Spinal cord (tissue), 10 donors: ENCODE measurements around the gene PCSK2. TPM values are rescaled to one million over a fixed set of nuclear protein-coding genes. Genes with fewer than 3 reads are reported as not detected.

Experiments used
- DNase-seq, 6 donors: peaks; one replicate each; pipeline versions ENCODE4 v3.0.0 to v3.0.0-alpha.2; 2013 to 2015; ENCODE audit warnings: low spot score in 6 of 6, low read depth in 4 of 6
- H3K27ac ChIP-seq: one replicate; pipeline ENCODE4 v1.5.1; 2013; ENCODE audit warnings: low read depth, low read length, control low read depth
- H3K27me3 ChIP-seq: one replicate; pipeline ENCODE4 v1.6.1; 2013; ENCODE audit warnings: low read length; ENCODE audit not compliant: control insufficient read depth, insufficient read depth
- H3K36me3 ChIP-seq: one replicate; pipeline ENCODE4 v1.6.1; 2013; ENCODE audit warnings: low read length; ENCODE audit not compliant: control insufficient read depth, insufficient read depth
- H3K4me1 ChIP-seq: one replicate; pipeline ENCODE4 v1.6.1; 2013; ENCODE audit warnings: low read length; ENCODE audit not compliant: control insufficient read depth, insufficient read depth
- H3K4me3 ChIP-seq: one replicate; pipeline ENCODE4 v1.5.1; 2013; ENCODE audit warnings: low read depth, low read length, control low read depth
- H3K9me3 ChIP-seq: one replicate; pipeline ENCODE4 v1.6.1; 2013; ENCODE audit warnings: low read length; ENCODE audit not compliant: control insufficient read depth, insufficient read depth
- WGBS: methylation state at CpG from one replicate; pipeline ENCODE4 v1.1.5; 2013; ENCODE audit warnings: missing lambda C conversion rate; ENCODE audit not compliant: insufficient coverage; 5-methylcytosine and 5-hydroxymethylcytosine counted together
- polyA plus RNA-seq, 2 donors: library from polyadenylated mRNA; unstranded; fragments of 120-200 nt; gene quantifications; one replicate each; pipeline ENCODE4 v1.2.1, GENCODE V29; 2013; ENCODE audit not compliant: insufficient read length in 2 of 2
- total RNA-seq, 2 donors: library from RNA; depleted of rRNA in 1 of 2; stranded (reverse); fragments of 120-200 nt in 1 of 2; fragments of >200 nt in 1 of 2; gene quantifications; one replicate each; pipeline versions ENCODE4 v1.2.3 to v1.2.4, GENCODE V29; 2013 to 2014
- donor health status: healthy.

PCSK2 gene
- total and polyA plus RNA-seq, 4 donors, result 6.6 to 28.0 (median 23.6) TPM

- no peaks in the 10 kb centered on the region for H3K9me3 ChIP-seq
- no CpG with 5 or more reads among the region's 2 CpGs for WGBS
- H3K36me3 ChIP-seq, result no peaks in the 10 kb centered on the region
- no peak overlapping the region for H3K27ac ChIP-seq
- DNase-seq, result no peak
- peaks cover 4% of the 10 kb centered on the region for H3K27me3 ChIP-seq
- H3K4me3 ChIP-seq, result no peak overlapping the region
- H3K4me1 ChIP-seq, result peaks cover 12% of the 10 kb centered on the region
Observed at GRCh38 chr20:17444091-17444490, 217.3 kb downstream of the PCSK2 start.

DNA sequence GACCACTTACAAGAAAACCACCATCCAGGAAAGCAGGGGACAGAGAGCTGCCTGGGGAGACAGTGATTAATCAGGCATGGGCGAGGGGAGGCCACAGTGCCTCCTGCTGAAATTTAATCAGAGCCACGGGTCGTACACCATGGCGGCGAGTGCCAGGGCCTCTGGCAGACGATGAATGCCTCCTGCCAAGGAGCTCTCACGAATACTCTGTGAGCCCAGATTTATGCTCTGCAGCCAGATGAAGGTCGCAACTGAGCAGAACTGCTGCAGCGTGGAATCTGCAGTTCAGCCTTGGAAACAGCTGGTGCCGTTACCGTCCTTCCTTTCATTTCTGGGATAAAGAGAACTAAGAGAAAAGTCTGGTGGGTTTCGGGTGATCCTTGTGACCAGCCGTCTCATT is 218.7 kb downstream of the PCSK2 start:
- Histone ChIP-seq H3K36me3 (no peaks in the 10 kb centered on the region), H3K27me3 (peaks cover 4% of the 10 kb centered on the region), H3K4me3 (no peak overlapping the region), H3K27ac (no peak overlapping the region), H3K9me3 (no peaks in the 10 kb centered on the region), H3K4me1 (peaks cover 9% of the 10 kb centered on the region)
- peak in 4 of 6 donors; percentile 27 to 83 (median 57) for DNase-seq
- WGBS, result 17% methylated on average over 11 of the region's 13 CpGs

- no peaks in the 10 kb centered on the region for H3K9me3 ChIP-seq
- H3K4me1 ChIP-seq, result peaks cover 9% of the 10 kb centered on the region
- no peak overlapping the region for H3K4me3 ChIP-seq
- no peak overlapping the region for H3K27ac ChIP-seq
- WGBS, result 68% methylated on average over 4 of the region's 5 CpGs
- H3K36me3 ChIP-seq, result no peaks in the 10 kb centered on the region
- no peak for DNase-seq
- peaks cover 4% of the 10 kb centered on the region for H3K27me3 ChIP-seq
Observed at GRCh38 chr20:17446171-17446570, 219.3 kb downstream of the PCSK2 start.

- Histone ChIP-seq H3K27ac (no peak overlapping the region), H3K4me3 (no peak overlapping the region), H3K4me1 (peaks cover 9% of the 10 kb centered on the region), H3K9me3 (no peaks in the 10 kb centered on the region), H3K27me3 (peaks cover 2% of the 10 kb centered on the region), H3K36me3 (no peaks in the 10 kb centered on the region)
- no peak for DNase-seq
- no CpG with 5 or more reads among the region's 2 CpGs for WGBS
Observed at GRCh38 chr20:17448071-17448470, 221.2 kb downstream of the PCSK2 start.

- H3K4me3 ChIP-seq, result no peak overlapping the region
- H3K4me1 ChIP-seq, result peaks cover 9% of the 10 kb centered on the region
- H3K9me3 ChIP-seq, result no peaks in the 10 kb centered on the region
- DNase-seq, result no peak
- H3K27me3 ChIP-seq, result peaks cover 2% of the 10 kb centered on the region
- peaks cover 6% of the 10 kb centered on the region for H3K36me3 ChIP-seq
- H3K27ac ChIP-seq, result no peak overlapping the region
- WGBS, result 67% methylated on average over 2 of the region's 2 CpGs
Observed at GRCh38 chr20:17449031-17449430, 222.2 kb downstream of the PCSK2 start.

DNA sequence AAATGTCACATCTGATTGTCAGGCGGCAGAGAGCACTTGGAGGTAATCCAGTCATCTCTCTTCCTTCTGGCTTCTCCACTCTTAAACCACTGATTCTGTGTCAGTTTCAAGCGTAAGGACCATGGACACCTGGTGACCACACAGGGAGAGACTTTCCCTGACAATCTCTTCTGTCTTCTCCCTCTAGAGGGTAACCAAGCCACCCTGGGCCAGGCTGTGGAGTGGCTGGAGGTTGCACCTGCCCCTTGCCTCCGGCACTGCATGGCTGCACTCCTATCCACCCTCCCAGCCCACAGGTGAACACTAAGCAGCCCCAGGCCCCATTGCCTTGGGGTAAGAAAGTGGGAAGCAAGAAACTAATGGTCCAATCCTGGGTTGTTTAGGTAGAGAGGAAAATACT is 225.6 kb downstream of the PCSK2 start:
- 80% methylated on average over 1 of the region's 3 CpGs for WGBS
- Histone ChIP-seq H3K4me3 (no peak overlapping the region), H3K27me3 (no peaks in the 10 kb centered on the region), H3K36me3 (peaks cover 6% of the 10 kb centered on the region), H3K4me1 (peaks cover under 1% of the 10 kb centered on the region), H3K27ac (no peak overlapping the region), H3K9me3 (no peaks in the 10 kb centered on the region)
- no peak for DNase-seq

DNA sequence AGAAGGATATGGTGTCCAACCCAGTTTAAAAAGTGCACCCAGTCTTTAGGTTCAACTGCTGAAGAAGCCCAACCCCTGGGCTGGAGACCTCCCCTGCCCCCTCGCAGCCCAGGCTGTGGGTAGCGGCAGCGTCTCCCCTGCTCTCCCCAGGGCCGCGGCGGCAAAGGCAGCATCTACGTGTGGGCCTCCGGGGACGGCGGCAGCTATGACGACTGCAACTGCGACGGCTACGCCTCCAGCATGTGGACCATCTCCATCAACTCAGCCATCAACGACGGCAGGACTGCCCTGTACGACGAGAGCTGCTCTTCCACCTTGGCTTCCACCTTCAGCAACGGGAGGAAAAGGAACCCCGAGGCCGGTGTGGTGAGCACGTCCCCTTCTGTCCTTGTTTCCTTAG is 226.8 kb downstream of the PCSK2 start:
- H3K4me1 ChIP-seq, result peaks cover 4% of the 10 kb centered on the region
- no peak overlapping the region for H3K27ac ChIP-seq
- peaks cover 6% of the 10 kb centered on the region for H3K36me3 ChIP-seq
- no peak for DNase-seq
- H3K9me3 ChIP-seq, result no peaks in the 10 kb centered on the region
- H3K4me3 ChIP-seq, result no peak overlapping the region
- H3K27me3 ChIP-seq, result no peaks in the 10 kb centered on the region
- 91% methylated on average over 22 of the region's 22 CpGs for WGBS

DNA sequence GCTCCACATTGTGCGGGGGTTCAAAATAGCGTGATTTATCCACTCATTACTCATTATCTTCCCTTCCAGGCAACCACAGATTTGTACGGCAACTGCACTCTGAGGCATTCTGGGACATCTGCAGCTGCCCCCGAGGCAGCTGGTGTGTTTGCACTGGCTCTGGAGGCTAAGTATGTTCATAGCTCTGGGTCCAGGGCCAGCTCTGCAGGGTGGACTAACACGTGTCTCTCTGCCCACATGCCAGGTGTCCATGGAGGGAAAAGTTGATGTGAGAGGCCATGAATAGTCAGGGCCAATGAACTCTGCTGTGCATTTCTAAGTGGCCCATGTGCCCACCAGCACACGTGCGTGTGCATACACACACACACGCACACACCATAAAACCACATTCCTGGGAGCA is 229.4 kb downstream of the PCSK2 start:
- DNase-seq, result no peak
- Histone ChIP-seq H3K27ac (no peak overlapping the region), H3K4me1 (peaks cover 4% of the 10 kb centered on the region), H3K9me3 (no peaks in the 10 kb centered on the region), H3K27me3 (no peaks in the 10 kb centered on the region), H3K36me3 (peaks cover 6% of the 10 kb centered on the region), H3K4me3 (no peak overlapping the region)
- WGBS, result 69% methylated on average over 6 of the region's 8 CpGs

GRCh38 chr20:17457079-17457478 is 230.2 kb downstream of the PCSK2 start:
- Histone ChIP-seq H3K9me3 (no peaks in the 10 kb centered on the region), H3K27me3 (no peaks in the 10 kb centered on the region), H3K4me3 (no peak overlapping the region), H3K27ac (no peak overlapping the region), H3K4me1 (peaks cover 4% of the 10 kb centered on the region), H3K36me3 (peaks cover 6% of the 10 kb centered on the region)
- no CpG with 5 or more reads among the region's 1 CpG for WGBS
- peak in 5 of 6 donors; percentile 22 to 90 (median 43) for DNase-seq

DNA sequence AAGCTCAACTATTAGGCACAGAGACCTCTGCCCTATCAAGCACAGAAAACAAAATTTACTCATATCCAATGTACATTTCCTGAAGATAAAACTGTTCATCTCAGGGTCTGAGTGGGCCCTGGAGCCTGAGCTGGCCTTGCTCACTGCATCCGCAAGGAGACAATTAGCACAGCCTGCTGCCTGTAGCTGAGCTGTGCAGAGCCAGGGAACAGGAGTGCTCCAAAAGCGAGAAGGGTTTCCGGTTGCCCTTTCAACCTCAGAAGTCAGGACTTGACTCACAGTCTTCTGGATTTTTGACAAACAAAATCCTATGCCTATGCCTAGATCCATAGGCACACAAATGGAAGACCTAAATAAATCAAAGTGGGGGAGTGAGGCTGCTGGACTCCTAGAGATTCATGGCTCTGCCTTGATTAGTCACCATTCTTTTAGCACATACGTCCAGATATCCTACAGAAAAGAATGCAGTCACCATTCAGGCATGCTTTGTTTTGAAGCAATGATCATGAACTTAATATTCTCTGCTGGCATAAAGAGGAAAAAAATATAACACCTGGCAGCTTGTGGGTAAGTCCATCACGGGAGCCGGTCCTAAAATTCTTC is 230.8 kb downstream of the PCSK2 start:
- Histone ChIP-seq H3K27ac (no peak overlapping the region), H3K27me3 (no peaks in the 10 kb centered on the region), H3K4me1 (peaks cover 4% of the 10 kb centered on the region), H3K4me3 (no peak overlapping the region), H3K36me3 (peaks cover 6% of the 10 kb centered on the region), H3K9me3 (no peaks in the 10 kb centered on the region)
- WGBS, result 73% methylated on average over 2 of the region's 6 CpGs
- no peak for DNase-seq
